CD4-positive, alpha-beta T cell treated with Interleukin-15 for 1 hour (primary cell): Measurements from ENCODE around the gene LAMA5.
A peak's percentile ranks its signal among the peaks of the same experiment; 100 is the strongest.

Experiments
- DNase-seq: peaks from one replicate; pipeline ENCODE4 v3.0.0-alpha.2; 2020

LAMA5 gene

DNA sequence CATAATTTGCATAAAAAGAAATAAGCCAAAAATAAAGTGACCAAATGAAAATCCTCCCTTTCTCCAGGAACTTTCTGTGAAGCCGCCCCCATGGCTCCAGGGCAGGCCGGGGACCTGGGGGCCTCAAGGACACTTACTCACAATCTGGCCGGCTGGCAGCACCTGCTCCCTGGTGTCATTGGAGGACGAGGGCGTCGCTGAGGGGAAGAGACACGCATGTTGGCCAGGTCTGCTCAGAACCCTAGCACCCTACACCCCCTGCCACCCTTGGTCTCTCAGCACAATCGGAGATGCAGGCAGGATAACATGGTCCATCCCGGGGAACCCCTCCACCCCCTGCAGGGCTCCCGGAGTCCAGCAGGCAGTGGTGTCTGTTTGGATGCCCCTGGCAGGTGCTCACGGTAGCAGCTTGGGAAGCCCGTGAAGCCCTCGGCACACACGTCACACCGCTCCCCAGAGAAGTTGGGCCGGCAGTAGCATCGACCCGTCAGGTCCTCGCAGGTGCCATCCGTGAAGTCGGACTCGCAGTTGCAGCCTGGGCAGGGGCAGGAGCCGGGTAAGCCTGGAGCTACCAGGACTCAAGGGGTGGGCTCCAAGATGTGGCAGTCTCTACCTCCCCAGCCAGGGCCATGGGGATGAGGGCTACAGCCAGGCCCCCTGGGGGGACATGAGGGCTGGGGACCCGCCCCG lies 21.3 kb downstream of the LAMA5 start:
- no peak for DNase-seq

DNA sequence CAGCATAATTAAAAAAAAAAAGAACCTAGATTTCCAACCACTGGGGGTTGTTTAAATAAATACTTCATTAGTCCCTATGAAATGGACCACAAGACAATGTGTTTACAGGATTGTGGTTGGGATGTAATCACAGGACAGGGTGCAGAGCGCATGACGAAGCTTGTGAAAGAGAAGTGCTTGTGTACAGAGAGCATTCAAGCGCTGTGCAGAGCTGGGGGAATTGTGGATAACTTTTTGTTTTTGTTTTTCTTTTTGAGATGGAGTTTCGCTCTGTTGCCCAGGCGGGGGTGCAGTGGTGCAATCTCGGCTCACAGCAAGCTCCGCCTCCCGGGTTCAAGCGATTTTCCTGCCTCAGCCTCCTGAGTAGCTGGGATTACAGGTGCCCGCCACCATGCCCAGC lies 22.3 kb downstream of the LAMA5 start:
- no peak for DNase-seq

DNA sequence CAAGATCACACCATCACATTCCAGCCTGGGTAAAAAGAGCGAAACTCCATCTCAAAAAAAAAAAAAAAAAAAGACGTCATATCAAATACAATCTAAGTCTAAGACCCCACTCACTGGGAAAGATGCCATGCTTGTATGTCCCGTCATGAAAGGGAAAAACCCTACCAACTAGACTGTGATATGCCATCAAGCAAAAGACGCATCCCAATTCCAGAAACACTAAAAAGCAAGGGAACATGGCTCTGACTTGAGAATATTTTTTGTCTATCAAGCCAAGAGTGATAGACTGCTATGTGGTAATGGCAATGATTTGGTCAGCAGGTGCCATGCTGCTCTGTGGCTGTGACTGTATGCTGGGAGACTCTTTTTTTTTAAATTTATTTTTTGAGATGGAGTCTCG lies 23.0 kb downstream of the LAMA5 start:
- DNase-seq = no peak

DNA sequence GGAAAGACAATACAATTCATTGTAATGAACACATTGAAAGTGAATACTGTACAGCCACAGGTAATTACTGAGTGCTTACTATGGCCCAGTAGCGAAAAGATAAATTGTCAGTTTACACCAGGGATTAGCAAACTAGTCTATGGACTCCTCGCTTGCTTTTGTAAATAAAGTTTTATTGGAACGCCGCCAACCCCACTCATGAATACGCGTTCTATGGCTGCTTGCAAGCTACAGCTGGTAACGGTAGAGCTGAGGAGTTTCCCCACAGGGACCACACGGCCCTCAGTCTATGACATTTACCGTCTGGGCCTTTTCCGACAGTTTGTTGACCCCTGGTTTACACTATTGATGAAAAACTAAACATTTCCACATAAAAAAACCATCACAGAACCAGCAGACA lies 24.2 kb downstream of the LAMA5 start:
- no peak for DNase-seq

DNA sequence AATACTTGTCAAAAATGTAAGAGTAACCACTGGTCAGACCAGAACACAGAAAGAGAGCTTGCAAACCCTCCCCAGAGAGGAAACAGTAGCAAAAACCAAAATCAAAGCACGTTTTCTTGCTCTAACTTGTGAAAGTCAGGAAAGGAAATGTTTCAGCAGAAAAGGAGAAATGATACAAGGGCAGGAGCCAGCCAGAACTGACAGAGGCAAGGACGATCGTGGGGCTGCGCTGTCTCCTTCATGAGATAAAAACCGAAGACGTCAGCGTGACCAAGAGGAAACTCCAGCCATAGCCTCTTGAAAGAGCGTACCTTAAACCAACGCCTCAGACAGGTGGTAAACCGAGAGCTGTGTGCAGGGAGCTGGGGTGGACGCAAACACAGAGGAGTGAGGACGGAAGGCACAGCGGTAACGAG lies 27.5 kb downstream of the LAMA5 start:
- DNase-seq = peak; percentile 35

DNA sequence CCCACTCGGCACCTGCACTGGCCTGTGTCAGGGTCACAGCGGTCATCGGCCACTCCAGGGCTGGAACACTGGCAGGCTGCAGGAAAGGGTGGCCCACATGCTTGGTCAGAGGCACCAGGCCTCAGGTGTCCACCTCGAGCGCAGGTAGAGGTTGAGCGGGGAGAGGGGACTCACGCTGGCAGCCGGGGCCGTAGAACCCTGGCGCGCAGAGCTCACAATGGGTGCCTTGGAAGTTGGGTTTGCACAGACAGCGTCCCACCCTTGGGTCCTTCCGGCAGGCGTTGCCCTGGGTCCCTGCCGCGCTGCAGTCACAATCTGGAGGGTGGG lies 28.9 kb downstream of the LAMA5 start:
- DNase-seq = no peak

DNA sequence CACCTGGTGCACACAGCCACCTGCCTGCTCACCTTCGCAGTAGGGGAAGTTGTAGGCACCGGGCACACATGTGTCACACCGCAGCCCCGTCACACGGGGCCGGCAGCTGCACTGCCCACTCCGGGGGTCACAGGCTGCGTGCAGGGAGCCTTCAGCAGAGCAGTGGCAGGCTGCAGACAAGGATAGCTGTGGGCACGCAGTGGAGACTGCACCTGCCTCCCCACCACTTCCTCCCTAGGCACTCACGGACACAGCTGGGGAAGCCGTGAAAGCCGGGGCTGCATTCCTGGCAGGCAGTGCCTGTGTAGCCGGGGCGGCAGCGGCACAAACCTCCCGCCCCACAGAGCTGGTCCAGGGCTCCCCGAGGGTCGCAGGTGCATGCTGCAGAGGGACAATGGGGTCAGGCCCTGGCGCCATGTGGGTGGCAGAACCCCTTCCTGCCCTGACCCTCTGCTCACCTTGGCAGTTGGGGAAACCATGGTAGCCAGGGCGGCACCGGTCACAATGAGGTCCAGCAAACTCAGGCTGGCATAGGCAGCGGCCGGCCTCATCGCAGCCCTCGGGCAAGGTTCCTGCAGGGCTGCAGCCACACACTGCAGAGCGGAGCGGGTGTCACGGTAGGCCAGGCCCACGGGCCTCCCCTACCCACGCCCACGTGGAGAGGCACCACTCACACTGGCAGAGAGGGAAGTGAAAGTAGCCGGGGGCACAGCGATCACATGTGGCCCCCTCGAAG lies 29.4 kb downstream of the LAMA5 start:
- peak; percentile 51 for DNase-seq

DNA sequence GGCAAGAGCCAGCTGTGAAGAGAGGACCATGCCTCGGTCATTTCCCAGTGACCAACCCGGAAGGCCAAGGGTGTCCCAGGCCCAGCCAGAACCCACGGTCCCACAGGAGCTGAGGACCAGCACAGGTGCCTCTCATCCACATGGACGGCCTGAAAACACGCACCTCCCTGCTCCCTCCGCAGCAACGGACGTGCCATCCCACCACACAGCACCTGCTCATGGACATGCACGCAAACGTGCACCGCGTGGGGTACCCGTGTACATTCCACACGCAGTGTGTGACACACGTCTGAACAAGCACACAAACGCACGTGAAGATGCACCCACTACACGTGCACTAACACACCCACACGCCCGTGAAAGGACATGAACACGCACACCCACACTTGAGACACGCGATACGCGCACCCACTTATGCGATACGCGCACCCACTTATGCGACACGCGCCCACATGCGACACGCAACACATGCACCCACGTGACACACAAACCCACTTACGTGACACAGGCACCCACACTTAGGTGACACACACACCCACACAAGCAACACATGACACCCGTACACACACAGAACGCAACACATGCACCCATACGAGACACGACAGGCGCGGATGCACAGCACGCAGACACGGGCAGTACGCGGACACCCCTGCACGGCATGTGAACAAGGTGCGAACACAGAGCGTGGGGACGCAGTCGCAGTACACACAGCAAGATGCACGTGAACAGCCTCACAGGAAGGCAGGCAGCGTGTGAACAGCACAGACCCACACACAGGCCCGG lies 30.1 kb downstream of the LAMA5 start:
- no peak for DNase-seq

DNA sequence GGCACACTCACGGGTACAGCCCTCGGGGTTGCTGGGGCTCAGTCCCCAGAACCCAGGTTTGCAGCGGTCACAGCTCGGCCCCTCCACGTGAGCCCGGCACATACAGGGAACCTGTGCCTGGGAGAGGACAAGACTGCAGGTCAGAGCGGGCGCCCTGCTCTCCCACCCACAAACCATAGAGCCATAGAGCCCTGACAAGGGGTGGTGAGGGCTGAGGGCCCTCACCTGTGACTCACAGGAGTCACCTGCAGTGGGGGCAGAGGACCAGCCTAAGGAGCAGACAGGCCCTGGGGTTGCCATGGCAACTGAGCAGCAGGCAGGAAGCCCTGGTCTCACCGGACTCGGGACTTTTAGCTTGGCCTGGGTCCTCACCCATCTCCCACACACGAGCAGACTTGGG lies 30.8 kb downstream of the LAMA5 start:
- no peak for DNase-seq

DNA sequence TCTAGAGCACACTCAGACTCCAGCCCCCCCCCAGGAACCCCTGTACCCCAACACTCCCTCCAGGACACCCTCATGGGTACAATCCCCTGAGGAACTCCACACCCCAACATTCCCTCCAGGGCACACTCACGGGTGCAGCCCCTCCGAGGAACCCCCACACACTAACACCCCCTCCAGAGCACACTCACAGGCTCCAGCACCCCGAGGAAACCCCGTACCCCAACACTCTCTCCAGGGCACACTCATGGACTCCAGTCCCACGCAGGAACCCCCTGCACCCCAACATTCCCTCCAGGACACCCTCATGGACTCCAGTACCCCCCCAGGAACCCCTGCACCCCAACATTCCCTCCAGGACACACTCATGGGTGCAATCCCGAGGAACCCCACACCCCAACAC lies 31.6 kb downstream of the LAMA5 start:
- DNase-seq = no peak

DNA sequence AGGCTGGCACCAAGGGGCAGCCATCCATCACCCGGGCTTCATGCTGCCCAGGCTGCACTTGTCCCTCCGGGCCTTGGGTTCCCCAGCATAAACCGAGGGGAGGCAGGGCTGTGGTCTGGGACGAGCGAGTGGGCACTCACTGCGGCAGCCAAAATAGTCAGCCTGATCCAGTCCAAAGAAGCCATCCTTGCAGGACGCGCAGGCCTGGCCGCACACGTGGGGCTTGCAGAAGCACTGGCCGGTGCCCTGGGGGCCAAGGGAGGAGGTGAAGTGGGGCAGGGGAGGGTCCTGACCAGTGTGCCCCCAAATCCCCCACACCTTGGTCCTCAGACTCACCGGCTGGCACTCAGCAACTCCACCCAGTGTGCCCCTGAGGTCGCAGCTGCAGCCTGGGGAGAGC lies 32.2 kb downstream of the LAMA5 start:
- DNase-seq = no peak

DNA sequence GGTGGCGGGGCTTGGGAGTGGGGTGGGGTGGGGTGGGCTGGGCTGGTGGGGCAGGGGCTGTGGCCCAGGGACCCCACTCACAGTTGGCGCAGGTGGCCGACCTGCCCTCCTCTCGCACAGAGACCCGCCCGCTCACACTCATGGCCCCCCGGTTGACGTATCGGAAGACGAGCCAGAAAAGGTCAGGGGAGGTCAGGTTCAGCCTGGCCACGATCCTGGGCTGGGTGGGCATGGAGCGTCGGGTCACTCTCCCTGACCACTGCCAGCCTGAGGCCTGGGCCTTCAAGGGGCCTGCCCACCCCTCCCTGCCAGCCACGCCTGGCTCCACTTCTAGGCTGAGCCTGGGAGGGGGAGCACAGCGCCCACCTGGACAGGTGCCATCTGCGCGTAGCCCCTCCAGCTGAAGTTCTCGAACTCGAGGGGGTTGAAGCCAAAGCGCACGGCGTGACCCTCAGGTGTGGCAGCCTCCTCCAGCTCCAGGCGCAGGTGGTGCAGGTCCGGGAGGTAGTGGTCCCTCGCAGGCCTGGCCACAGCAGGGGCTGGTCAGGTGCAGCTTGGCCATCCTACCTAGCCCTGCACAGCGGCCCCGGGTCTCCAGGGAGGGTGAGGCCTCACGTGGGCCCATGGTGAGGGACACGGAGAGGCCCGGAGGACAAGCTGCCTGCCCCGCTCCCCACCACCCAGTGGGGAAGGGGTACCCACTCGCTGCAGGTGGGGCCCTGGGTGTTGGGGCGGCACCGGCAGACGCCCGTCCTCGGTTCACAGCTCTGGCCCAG lies 33.1 kb downstream of the LAMA5 start:
- no peak for DNase-seq

DNA sequence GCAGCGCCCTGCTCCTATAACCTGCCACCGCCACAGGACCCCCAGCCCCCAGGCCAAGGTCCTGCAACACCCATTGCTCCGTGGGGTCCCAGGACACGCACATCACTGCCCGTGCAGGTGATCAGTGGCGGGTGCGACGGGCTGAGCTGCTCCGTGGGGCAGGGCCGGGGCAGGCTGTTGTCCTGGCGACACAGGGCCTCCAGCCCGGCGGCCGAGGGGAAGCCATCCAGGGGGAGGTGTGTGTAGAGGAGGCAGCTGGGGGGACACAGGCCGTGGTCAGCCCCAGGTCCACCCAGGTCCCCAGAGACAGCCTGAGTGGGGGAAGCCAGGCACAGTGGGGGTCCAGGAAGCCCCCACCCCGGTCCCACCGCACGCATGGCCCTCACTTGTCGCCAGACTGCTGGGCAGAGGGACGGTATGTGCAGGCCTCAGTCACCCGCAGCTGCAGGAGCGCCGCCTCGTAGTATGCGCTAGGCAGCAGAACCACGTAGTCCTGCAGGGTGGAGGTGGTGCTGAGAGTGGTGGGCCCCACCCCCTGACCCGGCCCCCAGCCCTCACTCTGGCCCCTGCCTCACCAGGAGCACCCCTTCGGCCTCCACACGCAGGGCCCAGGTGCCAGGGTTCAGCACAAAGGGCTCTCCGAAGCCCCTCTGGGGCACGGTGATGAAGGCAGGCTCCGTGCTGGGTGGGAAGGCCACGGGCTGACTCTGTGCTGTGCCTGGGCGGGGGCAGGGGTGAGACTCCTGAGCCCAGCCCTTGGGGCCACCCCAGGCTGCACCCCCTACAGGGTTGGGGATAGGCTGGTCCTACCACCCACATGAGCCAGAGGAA lies 33.9 kb downstream of the LAMA5 start:
- no peak for DNase-seq

DNA sequence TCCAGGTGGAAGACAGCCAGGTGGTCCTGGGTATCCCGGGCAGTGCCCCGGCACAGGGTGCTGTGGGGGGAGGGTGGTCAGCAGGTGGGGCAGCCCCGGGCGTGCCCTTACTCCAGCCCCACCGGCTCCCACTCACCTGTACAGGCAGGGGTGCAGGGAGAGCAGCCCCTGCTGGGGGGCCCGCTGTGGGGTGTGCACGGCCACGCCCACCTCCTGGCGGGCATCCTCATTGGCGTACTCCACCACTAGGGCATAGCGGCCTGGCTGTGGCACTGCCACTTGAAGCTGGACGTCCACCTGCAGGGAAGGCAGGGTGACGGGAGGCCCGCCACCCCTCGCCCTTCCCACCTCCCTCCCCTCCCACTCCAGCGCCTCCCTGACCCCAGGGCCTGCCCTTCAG lies 34.7 kb downstream of the LAMA5 start:
- DNase-seq = no peak

DNA sequence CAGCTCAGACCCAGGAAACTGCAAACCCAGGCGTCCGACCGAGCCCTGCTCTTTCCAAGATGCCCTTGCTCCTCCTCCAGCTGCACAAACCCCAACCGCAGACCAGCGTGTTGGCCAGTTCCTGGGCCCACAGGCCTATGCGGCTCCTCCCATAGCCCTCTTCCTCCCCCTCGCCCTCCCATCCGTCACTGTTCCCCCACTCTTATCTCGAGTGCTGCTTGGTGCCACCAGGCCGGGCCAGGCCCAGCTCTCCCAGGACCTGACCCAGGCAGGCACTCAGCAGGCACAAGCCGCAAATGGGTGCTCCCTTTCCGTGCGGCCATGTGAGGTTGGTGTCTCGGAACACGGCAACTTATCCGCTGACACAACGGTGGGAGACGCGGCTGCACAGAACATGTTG lies 35.8 kb downstream of the LAMA5 start:
- DNase-seq = no peak

DNA sequence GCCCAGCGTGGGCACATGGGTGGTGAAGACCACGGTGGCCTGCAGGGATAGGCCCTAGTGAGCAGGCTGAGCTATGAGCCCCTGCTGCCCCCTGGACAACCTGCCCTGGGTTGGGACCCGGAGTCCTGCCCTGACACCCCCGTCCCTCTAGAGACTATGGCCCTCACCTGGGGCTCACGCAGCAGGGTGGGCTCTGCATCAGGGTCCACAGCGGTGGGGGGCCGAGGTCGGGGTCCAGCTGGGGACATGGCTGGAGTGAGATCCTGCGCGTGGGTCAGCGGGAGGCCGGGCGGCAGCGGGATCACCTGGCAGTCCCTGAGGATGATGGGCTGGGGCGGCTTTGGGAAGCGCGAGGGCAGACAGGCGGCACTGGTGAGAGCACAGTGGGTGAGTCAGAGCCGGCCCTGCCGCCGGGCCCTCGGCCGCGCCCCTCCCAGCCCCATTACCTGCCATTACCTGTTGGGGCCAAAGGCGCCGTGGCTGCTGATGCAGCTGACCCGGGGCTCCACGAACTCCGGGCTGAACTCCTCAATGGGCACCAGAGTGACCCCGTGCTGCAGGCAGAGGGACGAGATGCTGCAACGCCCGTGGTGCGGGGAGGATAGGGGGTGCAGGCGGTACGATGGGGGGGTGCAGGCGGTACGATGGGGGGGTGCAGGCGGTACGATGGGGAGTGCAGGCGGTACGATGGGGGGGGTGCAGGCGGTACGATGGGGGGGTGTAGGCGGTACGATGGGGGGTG lies 36.4 kb downstream of the LAMA5 start:
- DNase-seq = no peak

DNA sequence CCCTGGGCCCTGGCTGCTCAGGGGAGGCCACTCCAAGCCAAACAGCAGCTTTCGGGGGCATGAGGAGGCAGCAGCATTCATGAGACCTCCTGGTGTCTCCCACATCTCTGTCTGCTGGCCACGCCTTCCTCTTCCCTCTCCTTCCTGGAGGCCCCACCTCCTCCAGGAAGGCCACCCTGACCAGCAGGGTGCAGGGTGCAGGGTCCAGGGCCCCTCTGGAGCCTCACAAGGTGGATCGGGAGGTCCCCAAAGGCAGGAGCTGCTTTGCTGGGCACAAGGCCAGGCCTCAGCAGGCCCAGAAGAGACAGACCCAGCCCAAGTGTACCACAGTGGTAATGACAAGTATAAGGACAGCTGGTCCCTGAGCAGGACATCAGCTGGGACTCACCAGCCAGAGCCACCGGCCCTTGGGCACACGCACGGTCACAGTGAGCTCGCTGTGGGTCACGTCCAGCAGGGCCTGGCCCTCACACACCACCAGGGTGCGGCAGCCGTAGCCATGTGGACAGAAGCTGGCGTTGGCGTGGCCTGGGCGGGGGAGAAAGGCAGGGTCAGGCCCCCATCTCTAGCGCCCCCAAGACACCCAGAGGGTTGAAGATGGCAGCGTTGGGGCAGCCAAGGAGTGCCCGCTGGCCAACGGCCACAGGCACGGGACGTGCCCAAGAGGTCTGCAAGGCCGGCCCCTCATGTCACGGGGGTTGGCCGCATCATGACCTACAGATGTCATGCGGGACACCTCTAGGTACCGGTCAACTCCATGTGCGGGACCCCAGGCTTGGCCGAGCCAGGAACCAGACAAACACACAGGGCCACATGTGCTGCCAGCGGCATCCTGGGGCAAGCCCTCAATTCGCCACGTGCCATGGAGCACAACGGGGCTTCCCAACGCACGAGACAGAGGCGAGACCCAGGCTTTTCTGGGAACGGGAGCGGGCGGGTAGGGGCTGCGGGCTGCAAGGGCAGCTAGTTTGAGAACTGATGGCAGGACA lies 37.4 kb downstream of the LAMA5 start:
- no peak for DNase-seq

DNA sequence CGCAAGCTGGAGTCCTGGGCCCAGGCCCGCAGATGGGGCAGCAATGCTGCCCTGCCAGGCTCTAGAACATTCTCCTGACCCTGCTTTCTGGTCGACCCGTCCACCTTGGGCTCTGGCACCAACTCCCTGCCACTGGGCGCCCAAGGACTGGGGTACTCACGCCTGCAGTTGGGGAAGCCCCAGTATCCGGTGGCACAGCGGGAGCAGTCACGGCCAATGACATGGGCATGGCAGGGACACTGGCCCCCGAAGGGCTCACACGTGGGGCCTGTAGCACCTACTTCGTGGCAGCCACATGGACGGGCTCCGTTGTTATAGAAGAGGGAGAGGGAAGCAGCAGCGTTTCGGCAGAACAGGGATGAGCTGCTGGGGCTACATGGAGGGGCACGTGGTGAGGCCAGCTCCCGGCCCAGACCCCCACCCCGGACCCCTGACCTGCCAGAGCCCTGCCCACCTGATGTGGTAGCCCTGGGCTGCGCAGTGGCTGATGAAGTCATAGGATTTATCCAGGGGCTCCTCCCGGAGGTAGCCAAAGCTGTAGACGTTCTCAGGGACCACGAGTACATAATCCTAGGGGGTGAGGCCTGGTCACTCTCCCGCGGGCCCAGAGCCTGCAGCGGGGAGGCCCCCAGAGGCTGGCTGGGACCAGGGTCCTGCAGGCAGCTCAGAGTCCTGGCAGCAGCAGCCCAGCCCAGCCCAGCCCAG lies 38.3 kb downstream of the LAMA5 start:
- no peak for DNase-seq

DNA sequence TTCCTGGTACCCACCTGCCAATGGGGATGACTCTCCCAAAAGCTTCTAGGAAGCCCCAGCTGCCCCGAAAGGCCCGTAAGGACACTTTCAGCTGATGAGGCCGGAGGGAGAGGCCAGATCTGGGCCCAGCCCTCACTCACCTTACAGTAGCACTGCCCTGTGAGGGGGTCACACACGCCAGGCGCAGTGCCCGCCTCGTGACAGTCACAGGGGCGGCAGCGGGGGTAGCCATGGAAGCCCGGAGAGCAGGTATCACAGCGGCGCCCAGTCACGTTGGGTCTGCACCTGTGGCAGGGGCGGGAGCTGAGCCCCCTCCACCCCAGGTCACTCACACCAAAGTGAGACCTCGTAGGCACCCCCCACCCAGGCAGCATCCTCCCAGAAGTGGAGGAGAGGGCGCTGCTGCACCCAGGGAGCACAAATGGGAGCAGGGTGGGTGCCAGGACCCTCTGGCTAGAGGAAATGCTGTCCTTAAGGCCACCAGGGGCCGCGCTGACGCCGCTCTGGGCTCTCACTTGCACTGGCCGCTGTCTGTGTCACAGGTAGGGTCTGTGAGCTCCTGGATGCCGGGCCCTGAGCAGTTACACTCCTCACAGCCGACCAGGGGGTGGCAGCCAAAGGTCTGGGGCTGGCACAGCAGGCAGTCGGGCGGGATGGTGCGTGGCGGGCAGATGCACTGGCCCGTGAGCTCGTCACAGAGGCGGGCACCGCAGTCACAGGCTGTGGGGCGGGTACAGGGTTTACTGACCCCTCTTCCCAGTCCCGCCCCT lies 39.2 kb downstream of the LAMA5 start:
- DNase-seq = no peak
